ENCODE results near the gene C5.

Gene C5

GRCh38 chr9:120924698-120925534, 125.2 kb downstream of the C5 start:
- DNase-seq (ENCODE audit: low read depth): no peak

- no peak for DNase-seq (ENCODE audit: low read depth)
Observed at GRCh38 chr9:120923620-120924328, 126.3 kb downstream of the C5 start.

- DNase-seq (ENCODE audit: low read depth): no peak
Observed at GRCh38 chr9:120922404-120923195, 127.5 kb downstream of the C5 start.

DNA sequence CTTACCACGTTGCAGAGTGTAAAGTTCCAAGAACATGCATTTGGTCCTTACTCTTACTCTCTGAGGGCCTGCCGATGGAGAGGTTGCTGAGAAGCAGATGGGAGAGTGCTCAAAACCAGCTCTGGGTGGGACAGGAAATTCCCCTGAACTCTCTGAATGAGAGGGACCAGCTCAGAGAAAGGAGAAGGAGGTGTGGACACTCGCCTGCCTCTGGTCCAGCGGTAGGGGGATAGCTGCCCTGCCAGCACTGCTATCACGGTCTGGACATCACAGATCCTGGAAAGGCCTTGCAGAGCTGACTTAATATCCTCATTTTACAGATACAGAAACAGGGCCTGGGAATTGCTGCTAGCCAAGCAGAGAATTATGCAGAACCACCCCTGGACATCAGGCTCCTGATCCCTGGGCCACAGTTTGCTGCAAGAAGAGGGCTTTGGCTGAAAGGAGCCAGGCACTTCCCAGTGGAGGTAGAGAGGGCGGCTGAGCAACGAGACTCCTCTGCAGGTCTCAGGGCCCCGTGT, 128.4 kb downstream of the C5 start:
- no peak for DNase-seq (ENCODE audit: low read depth)

GRCh38 chr9:120920806-120921178, 129.3 kb downstream of the C5 start:
- DNase-seq (ENCODE audit: low read depth): no peak

GRCh38 chr9:120919843-120920805, 130.0 kb downstream of the C5 start:
- peak; percentile 36 for DNase-seq (ENCODE audit: low read depth)

- peak; percentile 43 for DNase-seq (ENCODE audit: low read depth)
Observed at GRCh38 chr9:120918931-120919842, 130.9 kb downstream of the C5 start.

- DNase-seq (ENCODE audit: low read depth): no peak
Observed at GRCh38 chr9:120917929-120918762, 131.9 kb downstream of the C5 start.

DNA sequence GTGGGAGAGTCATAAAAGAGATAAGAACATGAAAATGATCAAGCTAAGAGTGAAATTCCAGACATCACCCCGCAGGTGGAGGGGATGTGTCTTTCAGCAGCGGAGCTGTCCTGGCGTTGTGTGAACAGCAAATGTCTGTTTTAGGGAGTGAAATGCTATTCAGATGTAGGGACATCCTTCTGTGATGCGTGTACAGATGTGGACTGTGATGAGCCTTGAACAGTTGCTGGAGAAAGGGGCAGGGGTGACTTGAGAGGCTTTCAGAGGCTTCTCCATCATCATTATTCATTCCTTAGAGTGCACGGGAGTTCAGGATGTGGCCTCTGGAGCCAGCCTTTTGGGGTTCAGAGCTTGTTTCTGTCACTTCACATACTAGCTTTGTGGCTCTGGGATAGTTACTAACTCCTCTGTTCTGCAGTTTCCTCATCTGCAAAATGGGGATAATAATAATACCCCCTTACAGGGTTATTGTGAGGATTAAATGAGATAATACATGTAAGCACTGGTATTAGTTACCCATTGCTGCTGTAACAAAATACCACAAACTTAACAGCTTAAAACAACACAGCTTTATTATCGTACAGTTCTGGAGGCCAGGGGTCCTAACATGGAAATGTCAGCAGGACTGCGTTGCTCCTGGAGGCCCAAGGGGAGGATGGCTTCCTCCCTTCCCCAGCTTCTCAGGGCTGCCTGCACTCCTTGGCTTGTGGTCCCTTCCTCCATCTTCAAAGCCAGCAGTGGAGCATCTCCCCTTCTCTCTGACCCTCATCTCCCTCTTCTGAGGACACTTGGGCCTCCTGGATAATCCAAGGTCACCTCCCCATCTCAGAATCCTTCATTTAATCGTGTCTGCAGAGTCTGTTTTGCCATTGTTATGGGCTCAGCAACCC, 132.8 kb downstream of the C5 start:
- no peak for DNase-seq (ENCODE audit: low read depth)

DNA sequence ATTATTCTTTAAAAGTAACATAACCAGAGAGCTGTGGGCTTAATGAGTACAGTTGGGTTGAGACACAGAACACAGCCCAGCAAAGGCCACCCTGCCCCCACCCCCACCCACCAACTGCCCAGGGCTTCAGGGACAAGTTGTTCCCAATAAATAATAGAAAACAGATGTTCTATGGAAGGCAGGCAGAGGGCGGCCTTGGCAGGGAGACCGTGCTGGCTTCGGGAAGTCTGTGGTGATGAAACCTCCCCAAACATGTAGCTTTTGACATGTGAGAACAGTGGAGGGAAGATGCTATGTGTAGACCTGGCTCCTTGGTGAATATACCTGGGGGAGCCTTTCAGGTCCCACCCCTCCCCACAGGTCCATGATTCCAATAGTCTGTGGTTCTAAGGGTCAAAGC, 133.5 kb downstream of the C5 start:
- peak; percentile 96 for DNase-seq (ENCODE audit: low read depth)

DNA sequence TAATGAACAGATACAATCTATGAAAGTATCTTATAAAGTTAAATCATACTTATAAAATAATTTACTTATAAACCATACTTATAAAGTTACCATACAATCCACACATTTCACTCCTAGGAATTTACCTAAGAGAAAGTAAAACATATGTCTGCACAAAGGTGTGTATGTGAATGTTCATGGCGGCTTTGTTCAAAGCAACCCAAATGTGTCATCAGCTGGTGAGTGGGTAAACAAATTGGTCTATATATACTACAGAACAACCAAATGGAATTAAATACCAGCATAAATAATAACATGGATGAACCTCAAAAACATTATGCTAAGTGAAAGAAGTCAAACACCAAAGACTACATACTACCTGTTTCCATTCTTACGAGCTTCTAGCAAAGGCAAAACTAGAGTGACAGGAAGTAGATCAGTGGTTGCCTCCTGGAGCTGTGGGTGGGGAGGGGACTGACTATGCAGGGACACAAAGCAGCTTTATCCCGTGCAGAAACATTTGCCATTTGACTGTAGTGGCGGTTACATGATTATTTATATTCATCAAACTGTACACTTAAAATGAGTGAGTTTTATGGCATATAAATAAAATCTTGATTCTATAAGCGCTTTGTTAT, 134.1 kb downstream of the C5 start:
- no peak for DNase-seq (ENCODE audit: low read depth)

- DNase-seq (ENCODE audit: low read depth): peak; percentile 17
Observed at GRCh38 chr9:120914953-120915352, 135.1 kb downstream of the C5 start.

DNA sequence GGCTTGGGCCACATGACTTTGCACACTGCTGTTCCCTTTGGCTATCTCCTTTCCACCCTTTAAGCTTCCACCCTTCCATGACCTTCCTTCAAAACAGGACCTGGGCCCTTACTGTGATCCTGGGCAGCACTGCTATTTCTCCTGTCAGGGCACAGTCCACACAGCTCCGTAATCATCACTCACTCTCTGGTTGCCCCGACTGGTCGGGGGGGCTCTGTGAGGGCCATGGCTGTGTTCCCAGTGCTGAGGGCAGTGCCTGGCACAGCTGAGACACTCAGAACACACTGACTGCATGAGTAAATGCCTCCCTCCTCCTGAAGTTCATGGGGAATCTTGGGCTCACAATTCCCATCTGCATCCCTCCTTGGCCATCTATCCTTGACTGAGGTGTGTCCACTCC, 135.7 kb downstream of the C5 start:
- no peak for DNase-seq (ENCODE audit: low read depth)

- no peak for DNase-seq (ENCODE audit: low read depth)
Observed at GRCh38 chr9:120913647-120914264, 136.3 kb downstream of the C5 start.

GRCh38 chr9:120912958-120913646, 137.0 kb downstream of the C5 start:
- no peak for DNase-seq (ENCODE audit: low read depth)

- no peak for DNase-seq (ENCODE audit: low read depth)
Observed at GRCh38 chr9:120911295-120911837, 138.7 kb downstream of the C5 start.
